Activated CD8-positive, alpha-beta T cell treated with anti-CD3 and anti-CD28 coated beads for 36 hours (primary cell): ENCODE measurements around the gene GORASP1. TPM values are rescaled to one million over a fixed set of nuclear protein-coding genes. Genes with fewer than 3 reads are reported as not detected.

Experiments
- ATAC-seq: fragments of 200-7000 bp; cut with Tn5 transposase; one replicate; pipeline ENCODE4 v1.10.0; 2021; ENCODE audit warnings: mild to moderate bottlenecking, moderate library complexity
- CTCF ChIA-PET: fragments of 350-600 bp; sonication (Branson Sonifier 250); formaldehyde crosslinking; loops from one replicate; lab custom pipeline; 2021; ENCODE audit warnings: antibody characterized with exemption; lab: Charles Lee
- POLR2A ChIA-PET: fragments of 350-600 bp; sonication (Branson Sonifier 250); formaldehyde crosslinking; loops from one replicate; lab custom pipeline; 2021; ENCODE audit warnings: antibody characterized with exemption; lab: Charles Lee
- DNase-seq: peaks from one replicate; pipeline ENCODE4 v3.0.0-alpha.2; 2020
- H3K27ac Mint-ChIP-seq: one replicate; pipeline ENCODE4 v1.8.0; 2021; ENCODE audit warnings: mild to moderate bottlenecking, mixed read lengths
- H3K27me3 Mint-ChIP-seq: one replicate; pipeline ENCODE4 v1.8.0; 2021; ENCODE audit warnings: mixed read lengths
- H3K36me3 Mint-ChIP-seq: one replicate; pipeline ENCODE4 v1.8.0; 2021; ENCODE audit warnings: low read depth, mixed read lengths
- H3K4me1 Mint-ChIP-seq: one replicate; pipeline ENCODE4 v1.8.0; 2021; ENCODE audit warnings: low read depth, mixed read lengths
- H3K4me3 Mint-ChIP-seq: one replicate; pipeline ENCODE4 v1.8.0; 2021; ENCODE audit warnings: mild to moderate bottlenecking, moderate library complexity, mixed read lengths
- H3K9me3 Mint-ChIP-seq: one replicate; pipeline ENCODE4 v1.8.0; 2021; ENCODE audit warnings: mixed read lengths
- CTCF ChIP-seq: fragments of 200-600 bp; IDR thresholded peaks from one replicate; pipeline ENCODE4 v1.8.0; 2022; ENCODE audit warnings: antibody characterized with exemption, mild to moderate bottlenecking
- intact Hi-C: fragments of 100-400 bp; cut with micrococcal nuclease; formaldehyde crosslinking; loops from one replicate; pipeline ENCODE4 v1.10.0; 2022
- total RNA-seq, 2 experiments: library from RNA; stranded (reverse); gene quantifications; one replicate each; pipeline ENCODE4 v1.2.3, GENCODE V29; 2021

The GORASP1 gene
- total RNA-seq, result 10 to 100 TPM; 16.2 to 18.3 TPM

GRCh38 chr3:39107388-39108199, at the start of gene GORASP1, which contains the start of gene TTC21A:
TSS of gene GORASP1 (minus strand) at chr3:39107627. CDS start at chr3:39107541, 86 bp downstream.
TSS of gene TTC21A (plus strand) at chr3:39107680. CDS start at chr3:39107838, 158 bp downstream.
- Mint-ChIP-seq H3K27ac (peak within 1 kb of the TSS; percentile 68), H3K27me3 (no peaks in the 10 kb centered on the region), H3K4me1 (peaks cover 35% of the 10 kb centered on the region), H3K4me3 (peak within 1 kb of the TSS; percentile 87), H3K9me3 (no peaks in the 10 kb centered on the region), H3K36me3 (no peaks in the 10 kb centered on the region)
- intact Hi-C loops, result loop anchor here (5.0 kb wide), 2 partner anchors 40 to 180 kb away; no protein-coding TSS in a partner anchor
- no peak for TF ChIP-seq CTCF
- ATAC-seq (peak; percentile 47), DNase-seq (peak; percentile 72)
- ChIA-PET POLR2A (interaction anchor here (0.5 to 1.4 kb wide), 13 partner anchors 9 to 301 kb away, joined by 3 to 5 read pairs (median 3); no protein-coding TSS in a partner anchor), CTCF (interaction anchor here (1.1 to 6.9 kb wide), 6 partner anchors 8 to 187 kb away, joined by 3 to 50 read pairs (median 8); no protein-coding TSS in a partner anchor)

- intact Hi-C loops, result no loop called here
- CTCF ChIA-PET, result interaction anchor here (1.5 to 4.0 kb wide), 5 partner anchors 16 to 135 kb away, joined by 3 to 16 read pairs (median 12); no protein-coding TSS in a partner anchor
- Mint-ChIP-seq H3K27me3 (peaks cover 1% of the 10 kb centered on the region), H3K4me1 (peaks cover 24% of the 10 kb centered on the region), H3K4me3 (no peak overlapping the region), H3K27ac (peak overlapping the region; percentile 17), H3K36me3 (peaks cover 13% of the 10 kb centered on the region), H3K9me3 (no peaks in the 10 kb centered on the region)
- POLR2A ChIA-PET, result interaction anchor here (1.0 to 1.6 kb wide), 4 partner anchors 9 to 22 kb away, joined by 3 to 7 read pairs (median 4); no protein-coding TSS in a partner anchor
- ATAC-seq, result no peak
- no peak for DNase-seq
- no peak for TF ChIP-seq CTCF
Observed at GRCh38 chr3:39156421-39156820, 49.0 kb upstream of the GORASP1 start.

GRCh38 chr3:39154280-39155021, 47.0 kb upstream of the GORASP1 start:
- H3K4me3 Mint-ChIP-seq, result peak overlapping the region; percentile 70
- no peak for TF ChIP-seq CTCF
- H3K9me3 Mint-ChIP-seq, result no peaks in the 10 kb centered on the region
- ATAC-seq (no peak), DNase-seq (no peak)
- intact Hi-C loops, result no loop called here
- ChIA-PET POLR2A (no interaction called here), CTCF (interaction anchor here (1.9 to 2.7 kb wide), 2 partner anchors 18 to 137 kb away, joined by 5 to 14 read pairs; no protein-coding TSS in a partner anchor)
- peaks cover 32% of the 10 kb centered on the region for H3K36me3 Mint-ChIP-seq
- peaks cover 43% of the 10 kb centered on the region for H3K4me1 Mint-ChIP-seq
- H3K27me3 Mint-ChIP-seq, result peaks cover 1% of the 10 kb centered on the region
- peak overlapping the region; percentile 76 for H3K27ac Mint-ChIP-seq

- H3K9me3 Mint-ChIP-seq, result no peaks in the 10 kb centered on the region
- POLR2A ChIA-PET, result no interaction called here
- intact Hi-C loops, result no loop called here
- peak overlapping the region; percentile 70 for H3K4me3 Mint-ChIP-seq
- H3K27ac Mint-ChIP-seq, result peak overlapping the region; percentile 76
- H3K27me3 Mint-ChIP-seq, result peaks cover 1% of the 10 kb centered on the region
- no peak for ATAC-seq
- peaks cover 38% of the 10 kb centered on the region for H3K36me3 Mint-ChIP-seq
- DNase-seq, result no peak
- CTCF ChIA-PET, result no interaction called here
- peaks cover 48% of the 10 kb centered on the region for H3K4me1 Mint-ChIP-seq
- no peak for TF ChIP-seq CTCF
Observed at GRCh38 chr3:39153977-39154279, 46.5 kb upstream of the GORASP1 start.
